Omental fat pad (tissue), 4 donors: ENCODE data around the gene SUSD5. TPM values are rescaled to one million over a fixed set of nuclear protein-coding genes. Genes with fewer than 3 reads are reported as not detected.

Experiments used
- ATAC-seq: fragments of 150-250 bp; one replicate; pipeline ENCODE4 v1.9.1; 2016; ENCODE audit warnings: mild to moderate bottlenecking, moderate library complexity; ENCODE audit not compliant: low FRiP score
- DNase-seq: peaks from one replicate; pipeline ENCODE4 v3.0.0-alpha.2; 2019; ENCODE audit warnings: low spot score
- CTCF ChIP-seq, 3 donors: fragments of 450-650 bp; IDR thresholded peaks; one replicate each; pipeline ENCODE4 v1.5.1; 2016 to 2017; ENCODE audit warnings: antibody characterized with exemption in 3 of 3, mild to moderate bottlenecking in 3 of 3, moderate library complexity in 2 of 3
- total RNA-seq, 4 donors: library from RNA; depleted of rRNA; stranded (reverse); fragments of >200 nt; gene quantifications; one replicate each; pipeline ENCODE4 v1.1.0, GENCODE V29; 2016

The SUSD5 gene
- 10 to 100 TPM in 2 of 4 donors, 1 to 10 TPM in 2; 2.0 to 13.5 (median 6.6) TPM for total RNA-seq

- no peak for DNase-seq
- ATAC-seq: peak; percentile 71
- no peak for TF ChIP-seq CTCF (IDR thresholded peaks at IDR 0.05)
Measured at GRCh38 chr3:33218446-33219174, at the start of gene SUSD5. TSS of gene SUSD5 (minus strand) at chr3:33218810. CDS start at chr3:33218797, 13 bp downstream.

- no peak for TF ChIP-seq CTCF (IDR thresholded peaks at IDR 0.05)
- ATAC-seq (no peak), DNase-seq (no peak)
Measured at GRCh38 chr3:33260104-33260503, 41.5 kb upstream of the SUSD5 start.

- TF ChIP-seq CTCF (IDR thresholded peaks at IDR 0.05): no peak
- DNase-seq: no peak
Measured at GRCh38 chr3:33256249-33256648, 37.6 kb upstream of the SUSD5 start.

GRCh38 chr3:33250712-33251111 is 32.1 kb upstream of the SUSD5 start:
- DNase-seq: no peak
- TF ChIP-seq CTCF (IDR thresholded peaks at IDR 0.05): no peak
- no peak for ATAC-seq

More at GRCh38 chr3:33256249-33256648, 37.6 kb upstream of the SUSD5 start:
- no peak for ATAC-seq

GRCh38 chr3:33246786-33247185 is 28.2 kb upstream of the SUSD5 start:
- no peak for ATAC-seq
- DNase-seq: no peak
- TF ChIP-seq CTCF (IDR thresholded peaks at IDR 0.05): no peak

GRCh38 chr3:33240261-33240660 is 21.7 kb upstream of the SUSD5 start:
- ATAC-seq (no peak), DNase-seq (no peak)
- no peak for TF ChIP-seq CTCF (IDR thresholded peaks at IDR 0.05)

GRCh38 chr3:33238923-33239322 is 20.3 kb upstream of the SUSD5 start:
- no peak for TF ChIP-seq CTCF (IDR thresholded peaks at IDR 0.05)
- ATAC-seq (no peak), DNase-seq (no peak)
